GM12878 (cell line): Measurements from ENCODE around the gene GAREM1. TPM values are rescaled to one million over a fixed set of nuclear protein-coding genes. Genes with fewer than 3 reads are reported as not detected.

ENCODE experiments used
- ATAC-seq: fragments of 200-7000 bp; cut with Tn5 transposase; 3 replicates; pipeline ENCODE4 v1.9.1; 2020; ENCODE audit warnings: mild to moderate bottlenecking, moderate library complexity
- BruUV-seq: library from RNA; stranded (reverse); fragments of 400-500 nt; replicated peaks from 2 replicates; lab custom pipeline; 2021; lab: Mats Ljungman, UMichigan
- CTCF ChIA-PET: fragments of 300-600 bp; sonication (Branson Sonifier 250); formaldehyde crosslinking; extraction: SDS; loops from one replicate; lab custom pipeline; 2021; ENCODE audit warnings: inconsistent platforms; lab: Yijun Ruan, JAX
- POLR2A ChIA-PET: fragments of 350-600 bp; formaldehyde crosslinking; extraction: SDS; loops from one replicate; lab custom pipeline; 2021; ENCODE audit warnings: inconsistent platforms; lab: Charles Lee
- RAD21 ChIA-PET: fragments of 300-600 bp; sonication (Branson Sonifier 250); formaldehyde crosslinking; loops from one replicate; lab custom pipeline; 2023; ENCODE audit warnings: antibody characterized with exemption; ENCODE audit not compliant: unreplicated experiment; lab: Charles Lee
- SMC1A ChIA-PET: fragments of 300-600 bp; sonication (Branson Sonifier 250); formaldehyde crosslinking; loops from one replicate; lab custom pipeline; 2023; ENCODE audit not compliant: unreplicated experiment, uncharacterized antibody; lab: Charles Lee
- DNase-seq: peaks from one replicate; pipeline ENCODE4 v3.0.0-alpha.2; 2011; ENCODE audit warnings: low read depth, low spot score
- FAIRE-seq: peaks from 3 replicates; lab custom pipeline; 2011; peaks lifted over from hg19 to GRCh38; lab: Jason Lieb, UNC
- H2AFZ ChIP-seq: 2 replicates; pipeline ENCODE4 v1.6.0; 2011; ENCODE audit warnings: low read depth, low read length, control low read depth; ENCODE audit not compliant: control insufficient read depth
- H3K27ac ChIP-seq: 2 replicates; pipeline ENCODE4 v1.5.1; 2011; ENCODE audit warnings: control low read depth; ENCODE audit not compliant: control insufficient read depth, insufficient read depth
- H3K27me3 ChIP-seq, 2 experiments: replicated peaks in 1 of 2; 2 replicates each; pipeline versions ENCODE4 v1.6.0 to v1.6.1; 2011; ENCODE audit warnings: low read length in 1 of 2; ENCODE audit not compliant: control insufficient read depth in 2 of 2, insufficient read depth in 2 of 2
- H3K36me3 ChIP-seq, 2 experiments: 2 replicates each; pipeline ENCODE4 v1.5.1; 2011; ENCODE audit warnings: low read length in 1 of 2; ENCODE audit not compliant: control insufficient read depth in 2 of 2, insufficient read depth in 2 of 2
- H3K4me1 ChIP-seq: 2 replicates; pipeline ENCODE4 v1.6.1; 2011; ENCODE audit warnings: mild to moderate bottlenecking, low read length, moderate library complexity, mixed read lengths; ENCODE audit not compliant: control insufficient read depth, insufficient read depth
- H3K4me2 ChIP-seq: 2 replicates; pipeline ENCODE4 v1.6.0; 2011; ENCODE audit warnings: control low read depth; ENCODE audit not compliant: control insufficient read depth, insufficient read depth
- H3K4me3 ChIP-seq: fragments of 200-600 bp; sonication (generic); 2 replicates; pipeline ENCODE4 v1.5.1; 2016
- H3K79me2 ChIP-seq: 2 replicates; pipeline ENCODE4 v1.6.0; 2011; ENCODE audit warnings: low read length; ENCODE audit not compliant: control insufficient read depth, insufficient read depth
- H3K9ac ChIP-seq: 2 replicates; pipeline ENCODE4 v1.8.0; 2011; ENCODE audit warnings: low read length, control low read depth, mixed read lengths; ENCODE audit not compliant: control insufficient read depth, insufficient read depth
- H3K9me3 ChIP-seq: replicated peaks from 3 replicates; pipeline ENCODE4 v1.5.1; 2011; ENCODE audit warnings: mild to moderate bottlenecking, low read length; ENCODE audit not compliant: control insufficient read depth, insufficient read depth
- H4K20me1 ChIP-seq: 2 replicates; pipeline ENCODE4 v1.6.0; 2011; ENCODE audit not compliant: control insufficient read depth, insufficient read depth
- ATF2 ChIP-seq: IDR thresholded peaks from 2 replicates; pipeline ENCODE4 v1.6.1; 2012; ENCODE audit warnings: low read length, inconsistent platforms
- ESRRA ChIP-seq: IDR thresholded peaks from 2 replicates; pipeline ENCODE4 v1.6.1; 2012; ENCODE audit warnings: mild to moderate bottlenecking, low read length, improper control_type of control experiment
- HDAC6 ChIP-seq: fragments of 200-600 bp; sonication (generic); IDR thresholded peaks from one replicate; pipeline ENCODE4 v1.8.0; 2017; ENCODE audit warnings: antibody characterized with exemption; ENCODE audit not compliant: unreplicated experiment
- MEF2A ChIP-seq: IDR thresholded peaks from 2 replicates; pipeline ENCODE4 v1.6.1; 2011; ENCODE audit warnings: low read depth, mild to moderate bottlenecking, low read length, moderate library complexity; ENCODE audit not compliant: insufficient read depth
- MTA2 ChIP-seq: fragments of 450-650 bp; IDR thresholded peaks from 2 replicates; pipeline ENCODE4 v1.6.1; 2016; ENCODE audit warnings: low read depth, mild to moderate bottlenecking, moderate library complexity
- PAX5 ChIP-seq: IDR thresholded peaks from 2 replicates; pipeline ENCODE4 v1.6.1; 2011; ENCODE audit warnings: low read depth, low read length, borderline replicate concordance
- RAD21 ChIP-seq: IDR thresholded peaks from 2 replicates; pipeline ENCODE4 v1.6.1; 2011; ENCODE audit warnings: mild to moderate bottlenecking, low read depth, low read length, moderate library complexity; ENCODE audit not compliant: insufficient read depth
- SKIL ChIP-seq: fragments of 450-650 bp; IDR thresholded peaks from 2 replicates; pipeline ENCODE4 v1.6.1; 2017; ENCODE audit warnings: mild to moderate bottlenecking, low read depth, inconsistent platforms; ENCODE audit not compliant: poor library complexity, severe bottlenecking
- SP1 ChIP-seq: IDR thresholded peaks from one replicate; pipeline ENCODE4 v1.6.1; 2011; ENCODE audit warnings: low read depth, low read length
- TARDBP ChIP-seq: IDR thresholded peaks from 2 replicates; pipeline ENCODE4 v1.6.1; 2016; ENCODE audit warnings: borderline replicate concordance
- USF1 ChIP-seq: IDR thresholded peaks from 2 replicates; pipeline ENCODE4 v1.6.1; 2011; ENCODE audit warnings: borderline replicate concordance, low read depth, mild to moderate bottlenecking, moderate library complexity, mixed read lengths, low read length; ENCODE audit not compliant: insufficient read depth; ENCODE audit errors: extremely low read length
- ZSCAN29 ChIP-seq: fragments of 450-650 bp; IDR thresholded peaks from 2 replicates; pipeline ENCODE4 v1.6.1; 2017; ENCODE audit warnings: mild to moderate bottlenecking, moderate library complexity
- WGBS: methylation state at CpG from one replicate; pipeline ENCODE4 v1.1.6; 2016; ENCODE audit warnings: low lambda C conversion rate; ENCODE audit not compliant: insufficient replicate concordance, insufficient coverage; ENCODE audit errors: missing lambda C conversion rate; 5-methylcytosine and 5-hydroxymethylcytosine counted together
- in situ Hi-C: fragments of 300-500 bp; cut with MboI; formaldehyde crosslinking; loops from 9 replicates; pipeline ENCODE4 v1.14.3; 2018; ENCODE audit warnings: mixed read lengths
- intact Hi-C: fragments of 100-400 bp; cut with micrococcal nuclease; formaldehyde crosslinking; loops from one replicate; pipeline ENCODE4 v1.14.2; 2022; ENCODE audit not compliant: unreplicated experiment
- polyA plus RNA-seq, 11 experiments: library from polyadenylated mRNA; depleted of rRNA in 4 of 11; unstranded in 6 of 11; stranded (reverse) in 5 of 11; fragments of >200 nt; fragmentation: Nextera tagmentation in 4 of 11; fragmentation: Illumina TruSeq in 1 of 11; extraction: Ambion mirVana in 4 of 11; extraction: Trizol in 1 of 11; gene quantifications; 1 replicate in 1 of 11; 2 replicates in 10 of 11; pipeline versions ENCODE4 v1.2.1 to v1.2.3, GENCODE V29; 2011 to 2016; ENCODE audit warnings: inconsistent platforms in 2 of 11, missing spikeins in 2 of 11, low read depth in 1 of 11
- total RNA-seq, 4 experiments: library from RNA; depleted of rRNA in 3 of 4; stranded (reverse); fragments of >200 nt in 3 of 4; fragmentation: Illumina TruSeq in 1 of 4; extraction: Trizol in 1 of 4; gene quantifications; 2 replicates each; pipeline versions ENCODE4 v1.2.1 to v1.2.3, GENCODE V29; 2013 to 2021
- TF ChIP-seq, protein P1 (sequence below): fragments of 450-650 bp; IDR thresholded peaks from 2 replicates; pipeline ENCODE4 v1.6.1; 2018; ENCODE audit warnings: borderline replicate concordance, mild to moderate bottlenecking; ENCODE audit not compliant: partially characterized antibody
- TF ChIP-seq, protein P2 (sequence below): fragments of 450-650 bp; IDR thresholded peaks from 2 replicates; pipeline ENCODE4 v1.6.1; 2017; ENCODE audit warnings: mild to moderate bottlenecking, moderate library complexity

Gene GAREM1
- total and polyA plus RNA-seq, 10 of the 15 experiments (the other 5 are each of a cell fraction or from before 2014, with no cell fraction given), result 0.05 to 0.29 (median 0.05) TPM; not detected in 7

DNA sequence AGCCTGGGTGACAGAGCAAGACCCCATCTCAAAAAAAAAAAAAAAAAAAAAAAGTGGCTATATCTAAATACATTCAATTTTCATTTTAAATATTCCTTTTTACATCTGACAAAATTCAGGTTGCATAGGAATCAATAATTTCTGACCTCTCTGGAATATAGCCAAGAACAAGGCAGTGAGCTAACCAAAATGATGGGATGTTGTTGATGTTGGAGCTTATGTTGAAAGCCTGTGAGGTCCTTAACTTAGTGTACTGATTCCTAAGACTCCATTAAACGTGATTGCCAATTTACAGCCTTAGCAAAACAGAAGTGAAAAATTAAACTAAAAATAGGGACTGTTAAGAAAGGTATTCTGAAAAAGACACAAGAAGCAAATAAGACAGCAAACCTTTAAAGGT, 171.2 kb downstream of the GAREM1 start:
- Histone ChIP-seq H3K4me2 (no peak overlapping the region), H3K79me2 (no peaks in the 10 kb centered on the region), H3K4me3 (no peak overlapping the region), H3K9me3 (no peaks in the 10 kb centered on the region), H3K9ac (no peak overlapping the region), H3K4me1 (0 out of 2 replicates have a peak, but pooled peaks cover 4% of the 10 kb centered on the region), H3K36me3 (no peaks in the 10 kb centered on the region), H2AFZ (no peak overlapping the region), H3K27ac (no peak overlapping the region), H4K20me1 (no peaks in the 10 kb centered on the region), H3K27me3 (no peaks in the 10 kb centered on the region)
- WGBS, result 0% methylated on average over 1 of the region's 1 CpG
- RAD21 ChIA-PET, result no interaction called here
- DNase-seq (no peak), ATAC-seq (no peak), FAIRE-seq (no peak)
- CTCF ChIA-PET, result no interaction called here
- POLR2A ChIA-PET, result no interaction called here
- intact Hi-C loops, result no loop called here
- BruUV-seq, result no TSS peak
- SMC1A ChIA-PET, result no interaction called here
- in situ Hi-C loops, result no loop called here
- TF ChIP-seq, protein P1, sequence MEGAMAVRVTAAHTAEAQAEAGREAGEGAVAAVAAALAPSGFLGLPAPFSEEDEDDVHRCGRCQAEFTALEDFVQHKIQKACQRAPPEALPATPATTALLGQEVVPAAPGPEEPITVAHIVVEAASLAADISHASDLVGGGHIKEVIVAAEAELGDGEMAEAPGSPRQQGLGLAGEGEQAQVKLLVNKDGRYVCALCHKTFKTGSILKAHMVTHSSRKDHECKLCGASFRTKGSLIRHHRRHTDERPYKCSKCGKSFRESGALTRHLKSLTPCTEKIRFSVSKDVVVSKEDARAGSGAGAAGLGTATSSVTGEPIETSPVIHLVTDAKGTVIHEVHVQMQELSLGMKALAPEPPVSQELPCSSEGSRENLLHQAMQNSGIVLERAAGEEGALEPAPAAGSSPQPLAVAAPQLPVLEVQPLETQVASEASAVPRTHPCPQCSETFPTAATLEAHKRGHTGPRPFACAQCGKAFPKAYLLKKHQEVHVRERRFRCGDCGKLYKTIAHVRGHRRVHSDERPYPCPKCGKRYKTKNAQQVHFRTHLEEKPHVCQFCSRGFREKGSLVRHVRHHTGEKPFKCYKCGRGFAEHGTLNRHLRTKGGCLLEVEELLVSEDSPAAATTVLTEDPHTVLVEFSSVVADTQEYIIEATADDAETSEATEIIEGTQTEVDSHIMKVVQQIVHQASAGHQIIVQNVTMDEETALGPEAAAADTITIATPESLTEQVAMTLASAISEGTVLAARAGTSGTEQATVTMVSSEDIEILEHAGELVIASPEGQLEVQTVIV, result no peak
- TF ChIP-seq USF1 (no peak), ATF2 (no peak), HDAC6 (no peak), PAX5 (no peak), RAD21 (no peak), MTA2 (no peak), SKIL (no peak), ESRRA (no peak), SP1 (no peak), MEF2A (no peak), TARDBP (no peak), ZSCAN29 (no peak)
- TF ChIP-seq, protein P2, sequence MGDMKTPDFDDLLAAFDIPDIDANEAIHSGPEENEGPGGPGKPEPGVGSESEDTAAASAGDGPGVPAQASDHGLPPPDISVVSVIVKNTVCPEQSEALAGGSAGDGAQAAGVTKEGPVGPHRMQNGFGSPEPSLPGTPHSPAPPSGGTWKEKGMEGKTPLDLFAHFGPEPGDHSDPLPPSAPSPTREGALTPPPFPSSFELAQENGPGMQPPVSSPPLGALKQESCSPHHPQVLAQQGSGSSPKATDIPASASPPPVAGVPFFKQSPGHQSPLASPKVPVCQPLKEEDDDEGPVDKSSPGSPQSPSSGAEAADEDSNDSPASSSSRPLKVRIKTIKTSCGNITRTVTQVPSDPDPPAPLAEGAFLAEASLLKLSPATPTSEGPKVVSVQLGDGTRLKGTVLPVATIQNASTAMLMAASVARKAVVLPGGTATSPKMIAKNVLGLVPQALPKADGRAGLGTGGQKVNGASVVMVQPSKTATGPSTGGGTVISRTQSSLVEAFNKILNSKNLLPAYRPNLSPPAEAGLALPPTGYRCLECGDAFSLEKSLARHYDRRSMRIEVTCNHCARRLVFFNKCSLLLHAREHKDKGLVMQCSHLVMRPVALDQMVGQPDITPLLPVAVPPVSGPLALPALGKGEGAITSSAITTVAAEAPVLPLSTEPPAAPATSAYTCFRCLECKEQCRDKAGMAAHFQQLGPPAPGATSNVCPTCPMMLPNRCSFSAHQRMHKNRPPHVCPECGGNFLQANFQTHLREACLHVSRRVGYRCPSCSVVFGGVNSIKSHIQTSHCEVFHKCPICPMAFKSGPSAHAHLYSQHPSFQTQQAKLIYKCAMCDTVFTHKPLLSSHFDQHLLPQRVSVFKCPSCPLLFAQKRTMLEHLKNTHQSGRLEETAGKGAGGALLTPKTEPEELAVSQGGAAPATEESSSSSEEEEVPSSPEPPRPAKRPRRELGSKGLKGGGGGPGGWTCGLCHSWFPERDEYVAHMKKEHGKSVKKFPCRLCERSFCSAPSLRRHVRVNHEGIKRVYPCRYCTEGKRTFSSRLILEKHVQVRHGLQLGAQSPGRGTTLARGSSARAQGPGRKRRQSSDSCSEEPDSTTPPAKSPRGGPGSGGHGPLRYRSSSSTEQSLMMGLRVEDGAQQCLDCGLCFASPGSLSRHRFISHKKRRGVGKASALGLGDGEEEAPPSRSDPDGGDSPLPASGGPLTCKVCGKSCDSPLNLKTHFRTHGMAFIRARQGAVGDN, result no peak
